ENCODE measurements around the gene PLIN5.

GRCh38 chr19:4548238-4548584 is 13.2 kb upstream of the PLIN5 start:
- TF ChIP-seq, protein P1, sequence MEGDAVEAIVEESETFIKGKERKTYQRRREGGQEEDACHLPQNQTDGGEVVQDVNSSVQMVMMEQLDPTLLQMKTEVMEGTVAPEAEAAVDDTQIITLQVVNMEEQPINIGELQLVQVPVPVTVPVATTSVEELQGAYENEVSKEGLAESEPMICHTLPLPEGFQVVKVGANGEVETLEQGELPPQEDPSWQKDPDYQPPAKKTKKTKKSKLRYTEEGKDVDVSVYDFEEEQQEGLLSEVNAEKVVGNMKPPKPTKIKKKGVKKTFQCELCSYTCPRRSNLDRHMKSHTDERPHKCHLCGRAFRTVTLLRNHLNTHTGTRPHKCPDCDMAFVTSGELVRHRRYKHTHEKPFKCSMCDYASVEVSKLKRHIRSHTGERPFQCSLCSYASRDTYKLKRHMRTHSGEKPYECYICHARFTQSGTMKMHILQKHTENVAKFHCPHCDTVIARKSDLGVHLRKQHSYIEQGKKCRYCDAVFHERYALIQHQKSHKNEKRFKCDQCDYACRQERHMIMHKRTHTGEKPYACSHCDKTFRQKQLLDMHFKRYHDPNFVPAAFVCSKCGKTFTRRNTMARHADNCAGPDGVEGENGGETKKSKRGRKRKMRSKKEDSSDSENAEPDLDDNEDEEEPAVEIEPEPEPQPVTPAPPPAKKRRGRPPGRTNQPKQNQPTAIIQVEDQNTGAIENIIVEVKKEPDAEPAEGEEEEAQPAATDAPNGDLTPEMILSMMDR (conservative IDR thresholded peaks at IDR 0.05 in 1 of 2, IDR thresholded peaks at IDR 0.05 in 1 of 2; ENCODE audit: extremely low read depth in 1 of 2, insufficient read depth in 1 of 2, low read depth in 1 of 2, low read length in 2 of 2), result no peak
- no peak for TF ChIP-seq EZH2 (IDR thresholded peaks at IDR 0.05; ENCODE audit: borderline replicate concordance, low read length)
